IMR-90 (cell line): Measurements from ENCODE around the gene KAZN.

Source experiments
- CEBPB ChIP-seq: IDR thresholded peaks from 2 replicates; pipeline ENCODE4 v1.6.1; 2012; ENCODE audit warnings: low read depth, low read length, improper control_type of control experiment
- FOS ChIP-seq: fragments of 150-350 bp; IDR thresholded peaks from 2 replicates; pipeline ENCODE4 v1.6.1; 2016; ENCODE audit warnings: low read depth, low read length
- MAZ ChIP-seq: IDR thresholded peaks from 2 replicates; pipeline ENCODE4 v1.6.1; 2012; ENCODE audit warnings: low read depth, mild to moderate bottlenecking, low read length, improper control_type of control experiment, moderate library complexity, borderline replicate concordance
- MXI1 ChIP-seq: IDR thresholded peaks from 2 replicates; pipeline ENCODE4 v1.6.1; 2012; ENCODE audit warnings: low read depth, mild to moderate bottlenecking, low read length, moderate library complexity, borderline replicate concordance
- NFE2L2 ChIP-seq: fragments of 150-350 bp; IDR thresholded peaks from 2 replicates; pipeline ENCODE4 v1.6.1; 2016; ENCODE audit warnings: low read depth, mild to moderate bottlenecking, low read length
- POLR2A ChIP-seq: IDR thresholded peaks from 2 replicates; pipeline ENCODE4 v1.6.1; 2012; ENCODE audit warnings: mild to moderate bottlenecking, low read depth, low read length
- RAD21 ChIP-seq: IDR thresholded peaks from 2 replicates; pipeline ENCODE4 v1.6.1; 2012; ENCODE audit warnings: low read length, improper control_type of control experiment
- RCOR1 ChIP-seq: IDR thresholded peaks from 2 replicates; pipeline ENCODE4 v1.6.1; 2012; ENCODE audit warnings: mild to moderate bottlenecking, low read length, improper control_type of control experiment; ENCODE audit not compliant: insufficient replicate concordance
- SMC3 ChIP-seq: fragments of 150-350 bp; IDR thresholded peaks from 2 replicates; pipeline ENCODE4 v1.6.1; 2016; ENCODE audit warnings: low read depth, mild to moderate bottlenecking, antibody characterized with exemption, low read length, moderate library complexity
- TF ChIP-seq, protein P1 (sequence below): conservative IDR thresholded peaks from 2 replicates; pipeline ENCODE4 v1.5.1; 2012; ENCODE audit warnings: mild to moderate bottlenecking, low read depth, low read length, improper control_type of control experiment
- TF ChIP-seq, protein P2 (sequence below): fragments of 150-350 bp; IDR thresholded peaks from 2 replicates; pipeline ENCODE4 v1.6.1; 2017; ENCODE audit warnings: mild to moderate bottlenecking, antibody characterized with exemption, low read length, low read depth
- TF ChIP-seq, protein P3 (sequence below): fragments of 150-350 bp; IDR thresholded peaks from 2 replicates; pipeline ENCODE4 v1.6.1; 2016; ENCODE audit warnings: low read depth, mild to moderate bottlenecking, low read length, moderate library complexity, borderline replicate concordance

DNA sequence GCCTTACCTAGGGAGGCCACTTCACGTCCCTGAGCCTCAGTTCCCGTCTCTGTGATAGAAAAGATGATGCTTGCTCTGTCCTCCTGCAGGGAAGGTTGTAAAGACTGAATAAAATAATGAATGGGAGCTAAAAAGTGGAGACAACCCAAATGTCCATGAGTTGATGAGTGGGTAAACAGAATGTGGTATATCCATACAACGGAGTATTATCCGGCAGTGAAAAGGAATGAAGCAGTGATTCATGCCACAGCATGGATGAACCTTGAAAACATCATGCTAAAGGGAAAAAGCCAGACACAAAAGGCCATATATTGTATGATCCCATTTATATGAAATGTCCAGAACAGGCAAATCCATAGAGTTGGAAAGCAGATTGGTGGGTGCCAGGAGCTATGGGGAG lies 77.9 kb downstream of the KAZN start:
- TF ChIP-seq, protein P1, sequence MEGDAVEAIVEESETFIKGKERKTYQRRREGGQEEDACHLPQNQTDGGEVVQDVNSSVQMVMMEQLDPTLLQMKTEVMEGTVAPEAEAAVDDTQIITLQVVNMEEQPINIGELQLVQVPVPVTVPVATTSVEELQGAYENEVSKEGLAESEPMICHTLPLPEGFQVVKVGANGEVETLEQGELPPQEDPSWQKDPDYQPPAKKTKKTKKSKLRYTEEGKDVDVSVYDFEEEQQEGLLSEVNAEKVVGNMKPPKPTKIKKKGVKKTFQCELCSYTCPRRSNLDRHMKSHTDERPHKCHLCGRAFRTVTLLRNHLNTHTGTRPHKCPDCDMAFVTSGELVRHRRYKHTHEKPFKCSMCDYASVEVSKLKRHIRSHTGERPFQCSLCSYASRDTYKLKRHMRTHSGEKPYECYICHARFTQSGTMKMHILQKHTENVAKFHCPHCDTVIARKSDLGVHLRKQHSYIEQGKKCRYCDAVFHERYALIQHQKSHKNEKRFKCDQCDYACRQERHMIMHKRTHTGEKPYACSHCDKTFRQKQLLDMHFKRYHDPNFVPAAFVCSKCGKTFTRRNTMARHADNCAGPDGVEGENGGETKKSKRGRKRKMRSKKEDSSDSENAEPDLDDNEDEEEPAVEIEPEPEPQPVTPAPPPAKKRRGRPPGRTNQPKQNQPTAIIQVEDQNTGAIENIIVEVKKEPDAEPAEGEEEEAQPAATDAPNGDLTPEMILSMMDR: no peak
- TF ChIP-seq MAZ (no peak), RAD21 (no peak), POLR2A (no peak), SMC3 (no peak), RCOR1 (no peak), NFE2L2 (no peak), FOS (no peak), CEBPB (no peak), MXI1 (no peak)
- TF ChIP-seq, protein P2, sequence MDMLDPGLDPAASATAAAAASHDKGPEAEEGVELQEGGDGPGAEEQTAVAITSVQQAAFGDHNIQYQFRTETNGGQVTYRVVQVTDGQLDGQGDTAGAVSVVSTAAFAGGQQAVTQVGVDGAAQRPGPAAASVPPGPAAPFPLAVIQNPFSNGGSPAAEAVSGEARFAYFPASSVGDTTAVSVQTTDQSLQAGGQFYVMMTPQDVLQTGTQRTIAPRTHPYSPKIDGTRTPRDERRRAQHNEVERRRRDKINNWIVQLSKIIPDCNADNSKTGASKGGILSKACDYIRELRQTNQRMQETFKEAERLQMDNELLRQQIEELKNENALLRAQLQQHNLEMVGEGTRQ: no peak
- TF ChIP-seq, protein P3, sequence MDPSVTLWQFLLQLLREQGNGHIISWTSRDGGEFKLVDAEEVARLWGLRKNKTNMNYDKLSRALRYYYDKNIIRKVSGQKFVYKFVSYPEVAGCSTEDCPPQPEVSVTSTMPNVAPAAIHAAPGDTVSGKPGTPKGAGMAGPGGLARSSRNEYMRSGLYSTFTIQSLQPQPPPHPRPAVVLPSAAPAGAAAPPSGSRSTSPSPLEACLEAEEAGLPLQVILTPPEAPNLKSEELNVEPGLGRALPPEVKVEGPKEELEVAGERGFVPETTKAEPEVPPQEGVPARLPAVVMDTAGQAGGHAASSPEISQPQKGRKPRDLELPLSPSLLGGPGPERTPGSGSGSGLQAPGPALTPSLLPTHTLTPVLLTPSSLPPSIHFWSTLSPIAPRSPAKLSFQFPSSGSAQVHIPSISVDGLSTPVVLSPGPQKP: no peak
